Transverse colon (tissue), 4 donors: ENCODE data around the gene FAM107B. TPM values are rescaled to one million over a fixed set of nuclear protein-coding genes. Genes with fewer than 3 reads are reported as not detected.
"Not testable (repeated sequence)": the region's sequence is repeated elsewhere in the genome, so short reads cannot be mapped to it uniquely, and the experiment has no call there.

ENCODE experiments used
- DNase-seq: peaks from one replicate; pipeline ENCODE4 v3.0.0-alpha.2; 2019
- H3K27ac ChIP-seq, 4 donors: fragments of 200-600 bp; sonication (generic); 2 replicates each; pipeline ENCODE4 v1.5.1; 2016 to 2018; ENCODE audit warnings: inconsistent platforms in 4 of 4
- H3K27me3 ChIP-seq: fragments of 200-600 bp; sonication (generic); 2 replicates; pipeline ENCODE4 v1.5.1; 2017; ENCODE audit warnings: inconsistent platforms
- H3K36me3 ChIP-seq, 4 donors: fragments of 200-600 bp; sonication (generic); 2 replicates each; pipeline ENCODE4 v1.5.1; 2017 to 2019; ENCODE audit warnings: inconsistent platforms in 4 of 4
- H3K4me1 ChIP-seq, 4 donors: fragments of 200-600 bp; sonication (generic); 2 replicates each; pipeline ENCODE4 v1.5.1; 2017 to 2020; ENCODE audit warnings: inconsistent platforms in 4 of 4
- H3K4me3 ChIP-seq, 4 donors: fragments of 200-600 bp; sonication (generic); 1 replicate in 1 of 4; 2 replicates in 3 of 4; pipeline versions ENCODE4 v1.5.1 to v1.6.1; 2017 to 2019; ENCODE audit warnings: inconsistent platforms in 4 of 4
- H3K9me3 ChIP-seq, 2 donors: fragments of 200-600 bp; sonication (generic); 2 replicates each; pipeline ENCODE4 v1.5.1; 2017 to 2019; ENCODE audit warnings: inconsistent platforms in 2 of 2
- EP300 ChIP-seq: sonication (generic); formaldehyde crosslinking; IDR thresholded peaks from one replicate; pipeline ENCODE4 v1.6.1; 2017; ENCODE audit warnings: antibody characterized with exemption, low read depth
- POLR2A ChIP-seq: fragments of 450-650 bp; IDR thresholded peaks from one replicate; pipeline ENCODE4 v1.6.1; 2016; ENCODE audit warnings: antibody characterized with exemption, mild to moderate bottlenecking, moderate library complexity
- POLR2AphosphoS5 ChIP-seq, 3 donors: sonication (generic); formaldehyde crosslinking; IDR thresholded peaks; one replicate each; pipeline ENCODE4 v1.6.1; 2016; ENCODE audit warnings: antibody characterized with exemption in 3 of 3
- WGBS, 2 donors: methylation state at CpG; one replicate each; pipeline ENCODE4 v1.1.5; 2018; ENCODE audit warnings: low coverage in 1 of 2; 5-methylcytosine and 5-hydroxymethylcytosine counted together
- in situ Hi-C, 4 donors: fragments of 200-750 bp; cut with MboI; loops; one replicate each; pipeline versions ENCODE4 v1.15.0 to v1.15.1; 2017; ENCODE audit warnings: low sequenced_read_pairs in 3 of 4, low pct_ligation_motif_present in 1 of 4, low pct_unique_long_range_greater_than_20kb in 1 of 4
- intact Hi-C: fragments of 100-400 bp; cut with DNase I; formaldehyde crosslinking; loops from one replicate; pipeline ENCODE4 v1.15.1; 2023; ENCODE audit warnings: low total_unique reads
- total RNA-seq, 4 donors: library from RNA; depleted of rRNA; stranded (reverse); fragments of >200 nt; gene quantifications; one replicate each; pipeline ENCODE4 v1.1.0, GENCODE V29; 2016
- TF ChIP-seq, protein P1 (sequence below), 5 experiments: fragments of 200-600 bp in 3 of 5; fragments of 450-650 bp in 2 of 5; sonication (generic) in 3 of 5; IDR thresholded peaks; 1 replicate in 2 of 5; 2 replicates in 3 of 5; pipeline ENCODE4 v1.5.1; 2016 to 2017; ENCODE audit warnings: antibody characterized with exemption in 5 of 5, inconsistent platforms in 3 of 5, mild to moderate bottlenecking in 2 of 5, moderate library complexity in 1 of 5

Gene FAM107B
- total RNA-seq, 4 donors from 2014 or later: 23.9 to 71.0 (median 52.8) TPM

DNA sequence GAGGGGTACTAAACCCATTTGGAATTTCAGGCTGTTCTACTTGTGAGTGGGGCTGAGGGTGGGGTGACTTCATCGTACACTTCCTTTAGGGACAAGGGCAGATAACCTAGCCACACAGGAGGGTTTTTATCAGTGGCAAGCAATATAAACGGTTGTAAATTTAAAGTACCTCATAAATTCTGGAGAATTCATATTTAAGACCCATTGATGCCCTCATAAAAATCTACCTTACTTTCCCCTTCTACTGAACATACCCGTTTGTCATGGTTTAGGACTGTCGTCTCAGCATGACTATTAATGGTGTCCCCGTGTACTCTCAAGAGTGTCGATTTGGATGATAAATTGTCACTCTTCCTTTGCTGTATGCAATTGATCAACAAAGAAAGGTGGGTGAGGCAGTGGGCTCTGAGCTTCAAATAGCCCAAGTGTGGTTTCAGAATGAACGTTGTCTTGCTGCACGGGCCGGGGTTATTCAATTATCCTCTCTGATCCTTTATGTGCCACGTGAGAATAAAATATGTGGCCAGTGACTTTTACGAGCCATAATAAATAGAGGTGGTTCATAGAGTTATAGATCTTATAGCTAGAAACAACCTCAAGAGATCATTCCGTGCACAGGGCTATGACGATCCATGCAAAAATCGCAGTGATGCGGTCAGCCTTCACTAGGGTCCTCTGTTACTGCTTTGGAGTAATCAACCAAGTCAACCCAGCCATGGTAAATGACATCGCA, 82.2 kb downstream of the FAM107B start:
- Histone ChIP-seq H3K4me1 (peaks cover 0 to 13% (median 11%) of the 10 kb centered on the region in 4 donors), H3K36me3 (no peaks in the 10 kb centered on the region), H3K27me3 (no peaks in the 10 kb centered on the region), H3K4me3 (no peak overlapping the region), H3K27ac (peak overlapping the region in 2 of 4 donors; percentile 54 to 66), H3K9me3 (no peaks in the 10 kb centered on the region)
- TF ChIP-seq POLR2AphosphoS5 (IDR thresholded peaks at IDR 0.05): no peak
- no peak for TF ChIP-seq POLR2A
- TF ChIP-seq, protein P1, sequence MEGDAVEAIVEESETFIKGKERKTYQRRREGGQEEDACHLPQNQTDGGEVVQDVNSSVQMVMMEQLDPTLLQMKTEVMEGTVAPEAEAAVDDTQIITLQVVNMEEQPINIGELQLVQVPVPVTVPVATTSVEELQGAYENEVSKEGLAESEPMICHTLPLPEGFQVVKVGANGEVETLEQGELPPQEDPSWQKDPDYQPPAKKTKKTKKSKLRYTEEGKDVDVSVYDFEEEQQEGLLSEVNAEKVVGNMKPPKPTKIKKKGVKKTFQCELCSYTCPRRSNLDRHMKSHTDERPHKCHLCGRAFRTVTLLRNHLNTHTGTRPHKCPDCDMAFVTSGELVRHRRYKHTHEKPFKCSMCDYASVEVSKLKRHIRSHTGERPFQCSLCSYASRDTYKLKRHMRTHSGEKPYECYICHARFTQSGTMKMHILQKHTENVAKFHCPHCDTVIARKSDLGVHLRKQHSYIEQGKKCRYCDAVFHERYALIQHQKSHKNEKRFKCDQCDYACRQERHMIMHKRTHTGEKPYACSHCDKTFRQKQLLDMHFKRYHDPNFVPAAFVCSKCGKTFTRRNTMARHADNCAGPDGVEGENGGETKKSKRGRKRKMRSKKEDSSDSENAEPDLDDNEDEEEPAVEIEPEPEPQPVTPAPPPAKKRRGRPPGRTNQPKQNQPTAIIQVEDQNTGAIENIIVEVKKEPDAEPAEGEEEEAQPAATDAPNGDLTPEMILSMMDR (IDR thresholded peaks at IDR 0.05): no peak
- no peak for TF ChIP-seq EP300
- in situ Hi-C loops: no loop called here
- intact Hi-C loops: no loop called here
- 0 to 36% methylated on average over 2 to 16 of the region's 16 CpGs for WGBS, 2 donors
- DNase-seq: peak; percentile 24

DNA sequence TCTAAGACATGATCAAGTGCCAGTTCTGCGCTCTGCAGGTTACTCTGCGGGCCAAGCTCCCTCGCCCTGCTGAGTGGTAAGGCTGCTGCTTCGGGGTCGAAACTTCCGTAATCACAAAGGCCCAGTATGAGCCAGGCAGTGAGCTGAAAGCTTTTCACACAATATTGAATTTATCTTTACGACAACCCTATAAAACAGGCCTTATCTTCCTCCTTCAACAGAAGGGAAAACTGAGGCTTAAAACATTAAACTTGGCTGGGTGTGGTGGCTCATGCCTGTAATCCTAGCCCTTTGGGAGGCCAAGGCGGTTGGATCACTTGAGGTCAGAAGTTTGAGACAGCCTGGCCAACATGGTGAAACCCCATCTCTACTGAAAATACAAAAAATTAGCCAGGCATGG, 83.3 kb downstream of the FAM107B start:
- WGBS, 2 donors: 53 to 56% methylated on average over 3 to 8 of the region's 8 CpGs
- DNase-seq: peak; percentile 41
- H3K27ac ChIP-seq: peak overlapping the region in 3 of 4 donors; percentile 39 to 66 (median 54)

DNA sequence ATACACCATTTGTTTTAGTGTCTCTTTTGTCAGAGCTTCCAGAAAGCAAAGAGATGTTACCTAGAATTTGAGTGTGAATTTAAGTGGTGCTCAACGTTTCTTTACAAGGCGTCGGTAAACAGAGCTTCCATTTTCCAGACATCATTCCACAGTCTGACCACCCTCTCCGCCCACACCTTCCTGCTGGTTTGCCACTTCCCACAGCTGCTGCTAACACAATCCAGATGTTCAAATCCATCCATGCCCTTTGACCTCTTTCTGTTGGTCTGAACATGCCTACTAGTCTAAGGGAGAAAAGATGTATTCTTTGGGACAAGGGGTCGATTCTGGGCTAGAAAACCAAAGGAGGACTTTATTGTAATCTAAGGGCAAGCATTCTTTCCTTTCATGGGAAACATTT, 86.1 kb downstream of the FAM107B start:
- Histone ChIP-seq H3K27me3 (no peaks in the 10 kb centered on the region), H3K4me3 (no peak overlapping the region), H3K9me3 (no peaks in the 10 kb centered on the region), H3K36me3 (no peaks in the 10 kb centered on the region), H3K4me1 (peaks cover 0 to 13% (median 11%) of the 10 kb centered on the region in 4 donors), H3K27ac (no peak overlapping the region)
- WGBS, 2 donors: 65 to 70% methylated on average over 5 of the region's 5 CpGs
- no peak for DNase-seq
- TF ChIP-seq POLR2AphosphoS5 (IDR thresholded peaks at IDR 0.05): no peak
- TF ChIP-seq, protein P1 (IDR thresholded peaks at IDR 0.05): no peak
- no peak for TF ChIP-seq POLR2A
- TF ChIP-seq EP300: no peak
- in situ Hi-C loops: no loop called here
- intact Hi-C loops: no loop called here

More for the DNA sequence above, 83.3 kb downstream of the FAM107B start:
- Histone ChIP-seq H3K4me1 (peaks cover 0 to 13% (median 11%) of the 10 kb centered on the region in 4 donors), H3K27me3 (no peaks in the 10 kb centered on the region), H3K9me3 (no peaks in the 10 kb centered on the region), H3K36me3 (no peaks in the 10 kb centered on the region), H3K4me3 (no peak overlapping the region)
- in situ Hi-C loops (no loop called here), intact Hi-C loops (no loop called here)
- TF ChIP-seq EP300: no peak
- TF ChIP-seq POLR2A: no peak
- no peak for TF ChIP-seq POLR2AphosphoS5 (IDR thresholded peaks at IDR 0.05)
- TF ChIP-seq, protein P1 (IDR thresholded peaks at IDR 0.05): no peak

DNA sequence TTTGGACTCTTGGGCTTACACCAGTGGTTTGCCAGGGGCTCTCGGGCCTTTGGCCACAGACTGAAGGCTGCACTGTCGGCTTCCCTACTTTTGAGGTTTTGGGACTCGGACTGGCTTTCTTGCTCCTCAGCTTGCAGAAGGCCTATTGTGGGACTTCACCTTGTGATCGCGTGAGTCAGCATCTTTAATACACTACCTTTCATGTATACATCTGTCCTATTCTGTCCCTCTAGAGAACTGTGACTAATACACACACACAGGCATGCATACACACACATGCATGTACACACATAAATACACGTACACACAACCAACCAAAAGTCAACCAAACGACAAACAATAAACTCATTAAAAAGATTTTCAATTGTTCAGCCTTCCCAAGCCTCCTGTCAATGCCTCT, 86.5 kb downstream of the FAM107B start:
- H3K4me3 ChIP-seq, intact Hi-C loops, H3K27me3 ChIP-seq, H3K27ac ChIP-seq, in situ Hi-C loops, H3K9me3 ChIP-seq, H3K36me3 ChIP-seq, DNase-seq: not testable (repeated sequence)
- 80 to 85% methylated on average over 6 to 7 of the region's 7 CpGs for WGBS, 2 donors
- peaks cover 0 to 13% (median 11%) of the 10 kb centered on the region in 4 donors for H3K4me1 ChIP-seq

DNA sequence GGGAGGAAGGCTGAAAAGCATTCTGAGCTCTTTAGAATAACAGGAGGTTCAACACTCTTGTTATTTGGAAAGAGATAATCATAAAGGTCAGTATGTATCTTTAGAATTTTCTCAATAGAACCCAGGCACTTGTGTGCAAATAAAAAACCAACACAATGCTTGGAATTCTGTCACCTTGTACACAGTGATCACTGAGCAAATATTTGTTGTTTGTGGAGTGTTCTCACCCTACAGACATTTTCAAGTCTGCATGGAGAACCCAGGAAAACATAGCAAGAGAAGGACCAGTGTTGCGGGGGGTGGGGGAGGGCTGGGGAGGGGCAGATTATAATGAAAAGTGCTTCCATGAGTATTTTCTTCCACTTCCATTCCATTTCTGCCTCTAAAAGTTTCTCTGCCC, 87.4 kb downstream of the FAM107B start:
- intact Hi-C loops: no loop called here
- peaks cover 0 to 11% (median 8%) of the 10 kb centered on the region in 4 donors for H3K4me1 ChIP-seq
- H3K9me3 ChIP-seq: no peaks in the 10 kb centered on the region
- 91 to 100% methylated on average over 1 of the region's 1 CpG for WGBS, 2 donors
- in situ Hi-C loops: no loop called here
- no peak for DNase-seq
- no peak overlapping the region for H3K4me3 ChIP-seq
- H3K36me3 ChIP-seq: no peaks in the 10 kb centered on the region
- H3K27me3 ChIP-seq: no peaks in the 10 kb centered on the region
- TF ChIP-seq POLR2A (no peak), POLR2AphosphoS5 (IDR thresholded peaks at IDR 0.05) (no peak), EP300 (no peak)
- TF ChIP-seq, protein P1 (IDR thresholded peaks at IDR 0.05): no peak
- H3K27ac ChIP-seq: no peak overlapping the region
